ENCODE results near the gene CCDC170.
A peak's percentile ranks its signal among the peaks of the same experiment; 100 is the strongest.
"Not testable (repeated sequence)": the region's sequence is repeated elsewhere in the genome, so short reads cannot be mapped to it uniquely, and the experiment has no call there.

CCDC170 gene

DNA sequence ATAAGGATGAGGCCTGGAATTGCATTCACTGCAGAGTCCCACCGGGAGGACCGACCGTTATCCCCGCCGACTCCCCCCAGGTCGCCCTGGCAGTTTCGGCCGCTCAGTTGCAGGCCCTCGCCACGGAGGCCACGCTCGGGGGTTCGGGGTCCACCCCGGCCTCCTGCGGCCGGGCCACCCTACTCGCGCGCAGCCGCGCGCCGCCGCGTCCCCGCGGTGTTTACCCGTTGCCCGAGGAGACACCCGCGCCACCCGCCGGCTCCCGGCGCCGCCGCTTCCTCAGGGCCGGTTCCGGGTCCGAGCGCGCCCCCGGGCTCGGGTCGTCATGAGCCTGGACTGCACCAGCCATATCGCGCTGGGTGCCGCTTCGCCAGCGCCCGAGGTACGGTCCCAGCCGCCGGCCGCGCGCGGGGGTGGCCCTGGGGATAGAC lies at the start of gene CCDC170:
CCDC170 (plus strand) TSS at position 214 of the 431 bp plus-strand sequence; CDS start at position 326, 112 bp downstream.
- no peak for DNase-seq

GRCh38 chr6:151445482-151445881 lies 48.3 kb upstream of the CCDC170 start:
- peak; percentile 93 for DNase-seq

- no peak for DNase-seq
Measured at GRCh38 chr6:151447237-151447636, 46.6 kb upstream of the CCDC170 start.

DNA sequence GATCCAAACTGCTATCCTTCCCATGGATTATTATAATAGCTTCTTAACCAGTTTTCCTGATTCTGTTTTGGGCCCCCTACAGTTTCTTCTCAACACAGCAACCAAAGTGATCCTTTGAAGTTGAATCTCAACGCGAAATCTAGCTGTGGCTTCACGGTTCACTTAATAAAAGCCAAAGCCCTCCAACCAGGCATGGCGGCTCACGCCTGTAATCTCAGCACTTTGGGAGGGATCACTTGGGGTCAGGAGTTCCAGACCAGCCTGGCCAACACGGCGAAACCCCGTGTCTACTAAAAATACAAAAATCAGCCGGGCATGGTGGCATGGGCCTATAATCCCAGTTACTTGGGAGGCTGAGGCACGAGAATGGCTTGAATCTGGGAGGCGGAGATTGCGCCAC lies 45.2 kb upstream of the CCDC170 start:
- no peak for DNase-seq

- DNase-seq = not testable (repeated sequence)
Measured at GRCh38 chr6:151450928-151451327, 42.9 kb upstream of the CCDC170 start.

DNA sequence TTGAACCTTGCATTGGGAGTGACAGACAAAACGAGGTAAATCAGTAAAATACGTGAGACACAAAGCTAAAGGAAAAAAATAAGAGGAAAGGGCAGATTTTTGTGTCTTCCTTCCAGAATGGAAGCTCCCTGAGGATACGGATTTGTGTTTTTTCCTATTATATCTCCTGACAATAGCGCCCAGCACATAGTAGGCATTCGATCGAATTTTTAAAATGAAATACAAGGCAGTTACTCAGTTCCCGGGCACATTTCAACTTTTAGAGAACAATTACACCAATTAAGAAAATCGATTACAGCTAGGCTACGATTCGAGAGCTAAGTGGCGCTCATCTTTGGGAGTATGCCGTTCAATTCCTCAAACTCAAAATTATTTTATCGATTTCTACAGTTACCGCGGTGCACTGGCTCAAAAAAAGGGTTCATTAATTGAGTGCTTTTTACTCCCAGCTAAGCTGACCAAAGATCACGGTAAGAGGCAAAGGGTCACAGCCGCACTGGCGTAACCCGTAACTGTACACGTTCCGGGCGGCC lies 42.3 kb upstream of the CCDC170 start:
- no peak for DNase-seq

DNA sequence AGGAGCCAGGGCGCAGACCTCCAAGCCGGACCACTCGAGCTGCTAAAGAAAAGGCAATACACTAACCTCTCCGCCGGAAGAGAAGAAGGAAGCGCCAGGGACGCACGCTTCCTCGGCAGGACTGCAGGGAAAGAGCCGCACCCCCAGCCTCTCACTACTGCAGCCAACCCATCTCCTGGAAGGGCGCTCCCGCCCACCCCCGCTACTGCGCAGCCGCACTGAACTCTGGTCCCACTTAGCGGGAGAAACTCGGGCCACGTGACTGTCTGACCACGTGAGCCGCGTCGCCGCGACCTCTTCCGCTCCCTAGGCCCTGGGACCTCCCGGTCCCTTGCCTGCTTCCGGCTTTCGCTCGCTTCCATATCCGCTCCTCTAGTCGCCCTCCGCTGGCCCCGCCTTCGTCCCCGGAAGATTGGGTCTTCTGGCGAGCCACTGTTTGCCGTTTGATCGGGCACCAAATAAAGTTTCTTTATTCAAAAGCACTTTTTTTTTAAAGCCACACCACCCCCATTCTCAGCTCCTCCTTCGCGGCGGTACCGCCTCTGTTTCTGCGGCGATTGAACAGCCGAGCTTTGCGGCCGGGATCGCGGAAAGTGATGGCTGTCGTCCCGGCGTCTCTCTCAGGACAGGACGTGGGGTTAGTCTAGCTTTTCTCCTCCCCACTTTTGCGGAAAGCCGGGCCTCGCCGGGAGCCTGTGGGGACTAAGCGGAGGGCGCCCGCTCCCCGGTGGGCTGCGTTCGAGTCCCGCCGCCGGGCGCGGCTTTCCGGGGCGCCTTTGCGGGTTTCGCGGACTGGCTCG lies 41.7 kb upstream of the CCDC170 start, which contains the start of gene RMND1:
RMND1 (minus strand) TSS at position 177 of the 800 bp plus-strand sequence. CDS start 6,315 bp downstream, outside the sequence.
- peak; percentile 100 for DNase-seq

- DNase-seq = no peak
Measured at GRCh38 chr6:151452750-151453427, 40.9 kb upstream of the CCDC170 start.

DNA sequence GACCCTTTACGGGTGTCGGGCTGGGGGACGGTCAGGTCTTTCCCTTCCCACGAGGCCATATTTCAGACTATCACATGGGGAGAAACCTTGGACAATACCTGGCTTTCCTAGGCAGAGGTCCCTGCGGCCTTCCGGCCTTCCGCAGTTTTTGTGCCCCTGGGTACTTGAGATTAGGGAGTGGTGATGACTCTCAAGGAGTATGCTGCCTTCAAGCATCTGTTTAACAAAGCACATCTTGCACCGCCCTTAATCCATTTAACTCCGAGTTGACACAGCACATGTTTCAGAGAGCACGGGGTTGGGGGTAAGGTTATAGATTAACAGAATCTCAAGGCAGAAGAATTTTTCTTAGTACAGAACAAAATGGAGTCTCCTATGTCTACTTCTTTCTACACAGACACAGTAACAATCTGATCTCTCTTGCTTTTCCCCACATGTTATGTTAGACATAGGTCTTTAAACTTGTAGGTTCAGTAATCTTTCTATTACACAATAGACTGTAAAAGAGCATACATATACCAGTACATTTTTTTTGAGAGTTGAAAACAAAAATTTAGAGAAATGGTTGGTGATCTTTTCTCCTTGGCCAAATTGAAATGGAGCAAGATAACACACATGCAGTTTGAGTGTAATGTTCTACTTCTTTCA lies 37.9 kb upstream of the CCDC170 start:
- not testable (repeated sequence) for DNase-seq

- DNase-seq = no peak
Measured at GRCh38 chr6:151461673-151462072, 32.1 kb upstream of the CCDC170 start.

DNA sequence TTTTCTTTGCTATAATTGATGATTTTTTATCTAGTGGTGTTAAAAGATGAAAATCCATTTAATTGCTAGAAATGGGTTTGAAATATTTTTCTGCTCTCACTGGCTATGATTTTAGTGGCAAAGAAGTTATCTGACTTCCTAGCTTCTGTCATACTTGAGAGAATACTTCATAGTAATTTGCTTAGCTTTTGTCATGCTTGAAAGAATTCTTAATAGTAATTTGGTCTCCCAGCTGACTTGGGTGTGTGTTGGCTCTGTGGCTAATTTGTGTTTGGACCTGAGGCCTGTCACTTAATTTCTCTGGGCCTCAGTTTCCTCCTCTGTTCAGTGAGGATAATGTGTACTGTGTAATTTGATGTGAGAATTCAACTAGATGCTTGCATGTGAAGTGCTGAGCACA lies 29.1 kb upstream of the CCDC170 start:
- no peak for DNase-seq

DNA sequence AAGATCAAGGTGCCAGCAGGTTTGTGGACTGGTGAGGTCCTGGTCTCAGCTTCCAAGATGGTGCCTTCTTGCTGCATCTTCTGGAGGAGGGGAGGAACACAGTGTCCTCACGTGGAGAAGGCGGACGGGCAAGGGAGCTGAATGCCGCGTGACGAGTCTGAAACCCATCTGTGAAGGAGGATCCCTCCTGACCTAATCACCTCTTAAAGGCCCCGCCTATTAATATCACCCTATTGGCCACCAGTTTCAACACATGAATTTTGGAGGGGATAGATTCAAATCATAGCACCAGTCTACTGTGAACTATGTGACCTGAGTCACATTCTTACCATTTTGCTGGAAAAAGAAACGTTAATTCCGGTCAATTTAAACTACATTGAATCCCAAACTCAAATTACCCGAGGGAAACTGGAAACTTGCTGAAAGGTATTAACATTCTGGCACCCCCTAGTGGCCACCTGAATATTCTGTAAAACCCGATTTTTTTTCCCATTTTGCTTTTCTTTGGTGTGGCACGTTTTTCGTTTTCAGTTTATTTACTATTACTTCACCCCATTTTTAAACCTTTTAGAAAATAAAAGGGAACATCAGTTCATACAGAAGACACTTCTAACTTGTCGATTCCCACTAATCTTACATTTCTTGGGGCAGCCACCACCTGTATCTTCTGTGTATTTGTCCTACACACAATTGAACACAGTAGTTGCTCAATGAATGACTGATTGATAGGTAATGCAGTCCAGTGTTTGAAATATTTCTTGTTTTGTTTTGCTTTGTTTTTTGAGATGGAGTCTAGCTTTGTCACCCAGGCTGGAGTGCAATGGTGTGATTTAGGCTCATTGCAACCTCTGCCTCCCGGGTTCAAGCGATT lies 17.9 kb upstream of the CCDC170 start:
- peak; percentile 57 for DNase-seq

DNA sequence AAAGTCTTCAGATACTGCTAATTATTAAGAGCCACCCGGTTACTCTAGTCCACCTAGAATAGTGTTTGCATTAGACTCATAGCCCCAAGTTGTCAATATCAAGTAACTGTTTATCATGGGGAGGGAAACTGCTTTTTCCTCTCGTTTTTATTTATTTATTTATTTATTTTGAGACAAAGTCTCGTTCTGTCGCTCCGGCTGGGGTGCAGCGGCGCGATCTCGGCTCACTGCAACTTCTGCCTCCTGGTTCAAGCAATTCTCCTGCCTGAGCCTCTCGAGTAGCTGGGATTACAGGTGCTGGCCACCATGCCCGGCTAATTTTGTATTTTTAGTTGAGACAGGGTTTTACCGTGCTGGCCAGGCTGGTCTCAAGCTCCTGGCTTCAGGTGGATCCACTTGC lies 16.1 kb upstream of the CCDC170 start:
- DNase-seq = no peak

GRCh38 chr6:151478670-151479069 lies 15.1 kb upstream of the CCDC170 start:
- peak; percentile 17 for DNase-seq

DNA sequence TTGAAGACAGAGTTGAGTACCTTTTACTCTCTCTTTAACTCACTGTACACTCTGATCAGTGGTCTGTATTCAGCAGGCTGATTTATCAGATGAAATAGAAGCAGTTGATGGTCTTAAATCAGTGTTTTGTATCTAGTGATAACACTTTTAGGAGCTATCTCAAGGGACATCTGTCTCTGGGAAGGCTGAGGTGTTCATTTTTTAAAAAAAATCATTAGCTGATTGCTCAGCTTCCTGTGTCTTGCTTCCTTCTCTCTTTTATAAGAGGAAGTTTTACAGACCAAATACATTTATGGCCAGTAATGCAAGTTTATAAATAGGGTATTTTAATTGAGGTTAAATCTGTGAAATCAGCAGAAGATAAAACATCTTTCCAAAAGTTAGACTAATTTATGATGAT lies 12.0 kb upstream of the CCDC170 start:
- DNase-seq = peak; percentile 10

DNA sequence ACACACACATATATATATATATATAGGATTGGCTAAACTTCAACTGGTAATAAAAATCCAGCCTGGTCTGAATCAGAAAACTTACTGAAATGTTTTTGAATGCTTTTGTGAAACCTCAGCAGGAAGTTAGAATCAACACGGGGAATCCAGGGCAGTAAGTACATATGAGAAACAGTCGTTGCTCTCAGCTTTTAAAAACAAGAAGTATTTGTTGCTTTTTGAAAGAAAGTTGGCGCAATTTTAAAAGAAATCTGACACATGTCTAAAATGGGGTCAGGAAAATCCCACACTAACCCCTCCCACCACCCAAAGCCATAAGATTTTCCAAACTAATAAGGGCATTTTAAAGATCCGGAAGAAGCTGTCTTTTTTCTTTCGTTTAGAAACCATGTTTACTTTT lies 11.5 kb upstream of the CCDC170 start:
- DNase-seq = peak; percentile 53

- DNase-seq = no peak
Measured at GRCh38 chr6:151483994-151484393, 9.8 kb upstream of the CCDC170 start.

- DNase-seq = peak; percentile 8
Measured at GRCh38 chr6:151488226-151488625, 5.6 kb upstream of the CCDC170 start.

DNA sequence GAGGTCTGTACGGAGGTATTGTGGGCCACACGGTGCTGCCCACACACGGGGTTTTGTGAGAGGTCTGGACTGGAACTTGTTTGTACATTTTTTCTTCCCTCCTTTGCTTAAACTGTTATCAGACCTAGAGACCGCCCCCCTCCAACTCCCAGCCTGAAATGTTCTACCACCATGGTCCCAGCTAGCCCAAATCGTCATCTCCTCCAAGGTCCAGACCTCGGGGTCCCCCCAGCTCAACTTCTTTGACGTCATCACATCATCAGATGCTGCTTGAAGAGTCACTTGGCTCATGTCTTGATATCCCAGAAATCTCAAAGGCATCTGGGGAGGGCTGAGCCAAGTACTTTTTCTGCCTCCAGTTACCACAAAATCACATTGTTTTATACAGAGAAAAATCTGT lies 2.8 kb upstream of the CCDC170 start:
- no peak for DNase-seq

DNA sequence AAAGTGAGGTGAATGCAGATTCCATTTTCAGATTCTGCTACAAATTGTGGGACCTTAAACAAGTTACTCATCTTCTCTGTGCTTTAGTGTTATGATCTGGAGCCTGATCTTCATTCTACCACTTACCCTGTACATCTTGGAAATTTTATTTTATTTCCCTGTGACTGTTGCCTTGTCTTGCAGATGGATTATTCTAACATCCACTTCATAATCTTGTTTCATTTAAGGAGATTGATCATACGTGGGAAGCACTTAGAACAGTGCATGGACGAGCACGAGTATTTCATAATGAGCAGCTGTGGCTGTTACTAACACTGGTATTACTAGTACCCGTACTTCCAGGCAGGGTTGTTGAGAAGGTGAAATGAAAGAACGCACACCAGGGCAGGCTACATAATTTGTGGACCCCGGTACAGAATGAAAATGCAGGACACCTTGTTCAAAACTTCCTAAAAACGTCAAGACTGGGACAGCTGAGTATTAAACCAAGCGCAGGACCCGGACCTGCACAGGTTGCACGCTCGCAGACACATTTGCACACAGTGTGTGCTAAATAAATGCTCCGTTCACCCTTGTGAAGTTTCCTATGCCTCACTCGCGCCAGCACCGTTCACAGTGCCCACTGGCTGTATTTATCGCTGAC lies 535 bp upstream of the CCDC170 start:
- DNase-seq = no peak

- DNase-seq = no peak
Measured at GRCh38 chr6:151494235-151494935, 568 bp downstream of the CCDC170 start.
